Ovary (tissue), 9 donors: ENCODE results near the gene CHMP6. TPM values are rescaled to one million over a fixed set of nuclear protein-coding genes. Genes with fewer than 3 reads are reported as not detected.

Experiments used
- DNase-seq, 5 donors: peaks; one replicate each; pipeline ENCODE4 v3.0.0-alpha.2; 2019 to 2020
- H3K27ac ChIP-seq, 2 donors: fragments of 200-600 bp; one replicate each; pipeline versions ENCODE4 v1.5.1 to v1.8.0; 2019 to 2022
- H3K27me3 ChIP-seq: fragments of 200-600 bp; one replicate; pipeline ENCODE4 v1.8.0; 2022
- H3K36me3 ChIP-seq: fragments of 200-600 bp; sonication (generic); one replicate; pipeline ENCODE4 v1.5.1; 2019
- H3K4me1 ChIP-seq: one replicate; pipeline ENCODE4 v1.8.1; 2013; ENCODE audit warnings: mild to moderate bottlenecking, moderate library complexity; ENCODE audit not compliant: insufficient read depth
- H3K4me3 ChIP-seq: fragments of 200-600 bp; sonication (generic); one replicate; pipeline ENCODE4 v1.5.1; 2017
- H3K9me3 ChIP-seq, 2 donors: fragments of 200-600 bp in 1 of 2; sonication (generic) in 1 of 2; one replicate each; pipeline versions ENCODE4 v1.5.1 to v1.8.1; 2013 to 2019; ENCODE audit warnings: mild to moderate bottlenecking in 1 of 2, moderate library complexity in 1 of 2
- EP300 ChIP-seq: sonication (generic); formaldehyde crosslinking; IDR thresholded peaks from one replicate; pipeline ENCODE4 v1.6.1; 2017; ENCODE audit warnings: antibody characterized with exemption
- POLR2A ChIP-seq: fragments of 450-650 bp; IDR thresholded peaks from one replicate; pipeline ENCODE4 v1.6.1; 2017; ENCODE audit warnings: antibody characterized with exemption, mild to moderate bottlenecking, moderate library complexity
- WGBS, 3 donors: extraction: QIAGEN DNeasy Blood & Tissue Kit in 1 of 3; methylation state at CpG; one replicate each; pipeline versions ENCODE4 v1.1.5 to v1.1.7; 2013 to 2017; 5-methylcytosine and 5-hydroxymethylcytosine counted together
- intact Hi-C, 4 donors: fragments of 100-400 bp; cut with DNase I; formaldehyde crosslinking; loops; one replicate each; pipeline versions ENCODE4 v1.11.0 to v1.15.1; 2022 to 2023
- polyA plus RNA-seq, 2 donors: library from polyadenylated mRNA; stranded (reverse); fragments of 200-250 nt in 1 of 2; fragments of 350-450 nt in 1 of 2; fragmentation: Illumina TruSeq in 1 of 2; extraction: RNeasy Lipid Tissue Mini Kit (QIAGEN cat#74804) in 1 of 2; gene quantifications; one replicate each; pipeline ENCODE4 v1.2.3, GENCODE V29; 2013 to 2014
- total RNA-seq, 7 donors: library from RNA; depleted of rRNA in 2 of 7; stranded (reverse); fragments of >200 nt in 2 of 7; fragmentation: NEBNext Ultra II Directional in 3 of 7; extraction: Animal tissue kit (Norgen Biotek cat#: 25700) in 3 of 7; gene quantifications; one replicate each; pipeline versions ENCODE4 v1.1.0 to v1.2.4, GENCODE V29; 2016 to 2023
- TF ChIP-seq, protein P1 (sequence below), 3 donors: fragments of 450-650 bp in 2 of 3; fragments of 200-600 bp in 1 of 3; IDR thresholded peaks; one replicate each; pipeline versions ENCODE4 v1.5.1 to v1.8.0; 2016 to 2022; ENCODE audit warnings: antibody characterized with exemption in 3 of 3, mild to moderate bottlenecking in 1 of 3
- donor health status: DM: no; HTN: no; CAD: no; lungs with moderate emphysema.
- donor health status: DM: no; HTN: no; CAD: no.
- donor health status: Bipolar disorder and iron deficiency.
- donor health status: DM: yes; HTN: yes; CAD: no.
- donor health status: DM: no; HTN: no; CAD: no.
- donor health status: DM: yes; HTN: yes; CAD: no.

CHMP6 gene
- total and polyA plus RNA-seq, 9 donors = 18.5 to 29.7 (median 26.5) TPM

DNA sequence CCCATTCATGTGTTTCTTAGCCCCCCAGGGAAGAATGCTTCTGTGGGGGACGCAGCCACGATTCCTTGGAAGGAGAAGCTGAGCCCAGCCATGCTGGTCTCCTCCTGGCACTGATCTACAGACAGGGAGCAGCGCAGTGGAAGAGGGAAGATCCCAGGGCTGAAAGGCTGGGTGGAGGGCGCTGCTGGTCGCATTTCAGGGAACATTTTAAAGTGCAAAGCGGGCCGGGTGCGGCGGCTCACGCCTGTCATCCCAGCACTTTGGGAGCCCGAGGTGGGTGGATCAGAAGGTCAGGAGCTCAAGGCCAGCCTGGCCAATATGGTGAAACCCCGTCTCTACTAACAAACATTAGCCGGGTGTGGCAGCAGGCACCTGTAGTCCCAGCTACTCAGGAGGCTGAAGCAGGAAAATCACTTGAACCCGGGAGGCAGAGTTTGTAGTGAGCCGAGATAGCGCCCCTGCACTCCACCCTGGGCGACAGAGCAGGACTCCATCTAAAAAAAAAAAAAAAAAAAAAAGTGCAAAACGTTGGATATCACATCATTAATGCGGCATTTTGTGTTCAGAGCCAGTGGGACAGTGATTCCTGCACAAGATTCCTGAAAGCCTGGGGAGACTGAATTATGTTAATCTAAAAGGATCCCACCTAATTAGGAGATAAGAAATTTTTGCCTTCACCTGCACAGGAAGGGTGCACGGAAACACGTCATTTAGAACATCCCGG lies 558 bp upstream of the CHMP6 start:
- no peaks in the 10 kb centered on the region for H3K9me3 ChIP-seq
- peaks cover 6% of the 10 kb centered on the region for H3K4me1 ChIP-seq
- intact Hi-C loops = loop anchor here in 3 of 4 donors (2.0 to 10.0 kb wide), 5 partner anchors 46 to 244 kb away; partner anchors contain the start of genes BAIAP2 (in 1 of the 3), NDUFAF8 (in 1 of the 3) and TEPSIN (in 1 of the 3)
- H3K4me3 ChIP-seq = peak overlapping the region; percentile 84
- TF ChIP-seq, protein P1, sequence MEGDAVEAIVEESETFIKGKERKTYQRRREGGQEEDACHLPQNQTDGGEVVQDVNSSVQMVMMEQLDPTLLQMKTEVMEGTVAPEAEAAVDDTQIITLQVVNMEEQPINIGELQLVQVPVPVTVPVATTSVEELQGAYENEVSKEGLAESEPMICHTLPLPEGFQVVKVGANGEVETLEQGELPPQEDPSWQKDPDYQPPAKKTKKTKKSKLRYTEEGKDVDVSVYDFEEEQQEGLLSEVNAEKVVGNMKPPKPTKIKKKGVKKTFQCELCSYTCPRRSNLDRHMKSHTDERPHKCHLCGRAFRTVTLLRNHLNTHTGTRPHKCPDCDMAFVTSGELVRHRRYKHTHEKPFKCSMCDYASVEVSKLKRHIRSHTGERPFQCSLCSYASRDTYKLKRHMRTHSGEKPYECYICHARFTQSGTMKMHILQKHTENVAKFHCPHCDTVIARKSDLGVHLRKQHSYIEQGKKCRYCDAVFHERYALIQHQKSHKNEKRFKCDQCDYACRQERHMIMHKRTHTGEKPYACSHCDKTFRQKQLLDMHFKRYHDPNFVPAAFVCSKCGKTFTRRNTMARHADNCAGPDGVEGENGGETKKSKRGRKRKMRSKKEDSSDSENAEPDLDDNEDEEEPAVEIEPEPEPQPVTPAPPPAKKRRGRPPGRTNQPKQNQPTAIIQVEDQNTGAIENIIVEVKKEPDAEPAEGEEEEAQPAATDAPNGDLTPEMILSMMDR (IDR thresholded peaks at IDR 0.05) = no peak
- TF ChIP-seq EP300 (no peak), POLR2A (no peak)
- H3K27me3 ChIP-seq = no peaks in the 10 kb centered on the region
- DNase-seq = peak in 3 of 5 donors; percentile 13 to 34 (median 27)
- peak overlapping the region; percentile 67 to 85 for H3K27ac ChIP-seq
- 20 to 41% (median 24%) methylated on average over 22 of the region's 22 CpGs for WGBS, 3 donors
- H3K36me3 ChIP-seq = no peaks in the 10 kb centered on the region

DNA sequence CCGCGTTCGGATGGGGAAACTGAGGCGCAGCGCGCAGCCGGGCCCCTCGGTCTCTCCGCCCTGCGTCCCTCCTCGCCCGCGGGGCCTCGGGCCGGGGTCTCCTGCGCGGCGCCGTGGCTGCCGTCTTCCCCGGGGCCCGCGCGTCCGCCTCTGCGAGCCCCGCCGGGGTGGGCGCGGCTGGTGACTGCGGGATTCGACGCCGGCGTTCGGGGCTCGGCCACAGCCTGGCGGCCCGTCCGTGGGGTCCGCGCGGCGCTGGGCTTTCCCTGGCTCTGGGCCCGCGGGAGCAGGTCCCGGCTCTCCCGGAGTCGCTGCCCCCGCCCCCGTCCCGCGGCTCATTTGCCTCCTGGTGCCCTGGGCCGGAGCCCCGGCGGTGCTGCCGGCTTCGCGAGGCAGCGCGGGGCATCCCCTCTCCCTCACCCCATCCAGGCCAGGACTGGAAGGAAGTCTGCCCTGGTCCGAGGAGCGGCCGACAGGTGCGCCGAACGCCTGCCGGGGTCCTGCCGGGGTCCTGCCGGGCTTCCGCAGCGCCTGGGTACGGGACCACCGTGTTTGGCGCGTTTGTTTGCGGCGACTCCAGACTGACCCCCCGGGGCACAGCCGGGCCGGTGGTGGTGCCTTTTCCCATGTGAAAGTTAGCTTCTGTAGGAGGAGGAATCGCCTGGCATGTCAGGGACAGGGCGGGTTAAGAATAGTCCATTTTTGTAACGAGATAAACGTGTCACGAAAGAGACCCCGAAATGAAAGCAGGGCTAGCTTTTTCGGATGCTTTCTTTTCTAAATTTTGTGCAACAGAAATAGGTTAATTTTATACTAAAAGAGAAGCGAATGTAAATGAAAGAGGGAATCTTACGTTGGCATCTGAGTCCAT lies 671 bp downstream of the CHMP6 start:
- peaks cover 6% of the 10 kb centered on the region for H3K4me1 ChIP-seq
- peak overlapping the region; percentile 67 to 85 for H3K27ac ChIP-seq
- peak in 3 of 5 donors; percentile 13 to 55 (median 47) for DNase-seq
- no peaks in the 10 kb centered on the region for H3K27me3 ChIP-seq
- TF ChIP-seq, protein P1 (IDR thresholded peaks at IDR 0.05) = no peak
- TF ChIP-seq POLR2A = no peak
- no peak for TF ChIP-seq EP300
- intact Hi-C loops = loop anchor here (2.0 to 10.0 kb wide), 5 partner anchors 45 to 242 kb away; partner anchors contain the start of genes BAIAP2 (in 1 of the 4), NDUFAF8 (in 1 of the 4) and TEPSIN (in 1 of the 4)
- H3K36me3 ChIP-seq = no peaks in the 10 kb centered on the region
- WGBS, 3 donors = 2 to 4% (median 3%) methylated on average over 47 to 90 of the region's 90 CpGs
- no peaks in the 10 kb centered on the region for H3K9me3 ChIP-seq
- H3K4me3 ChIP-seq = peak overlapping the region; percentile 84

DNA sequence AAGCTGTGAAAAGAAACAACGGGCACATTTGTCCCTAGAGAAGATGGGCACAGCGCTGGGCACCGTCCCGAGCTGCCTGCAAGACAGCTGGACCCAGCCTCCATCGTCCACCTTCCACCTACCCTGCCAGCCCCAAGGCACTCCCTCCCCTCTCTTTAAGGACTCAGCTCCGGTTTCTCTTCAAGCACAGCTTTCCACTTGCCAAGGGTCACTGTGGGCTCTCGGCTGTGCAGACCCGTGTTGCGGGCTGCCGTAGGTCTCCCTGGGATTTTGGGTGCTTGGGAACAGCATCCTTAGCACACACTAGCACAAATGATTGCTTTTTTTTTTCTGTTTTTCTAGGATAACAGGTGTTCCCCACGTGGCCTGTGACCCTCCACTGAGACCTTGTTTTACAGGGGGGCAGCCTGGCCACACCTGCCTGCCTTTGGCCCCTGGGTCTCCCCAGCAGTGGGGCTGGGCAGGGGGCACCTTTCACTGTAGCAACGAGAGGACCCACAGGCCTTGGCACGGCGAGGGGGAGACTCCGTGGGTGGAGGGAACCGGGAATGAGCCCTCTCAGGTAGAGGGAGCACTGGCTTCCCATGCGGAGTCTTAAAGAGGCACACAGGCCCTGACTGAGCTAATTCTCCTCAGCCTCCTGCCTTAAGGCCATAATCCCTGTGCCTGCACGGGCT lies 1.4 kb downstream of the CHMP6 start:
- H3K4me1 ChIP-seq = peaks cover 6% of the 10 kb centered on the region
- peak overlapping the region; percentile 84 for H3K4me3 ChIP-seq
- WGBS, 3 donors = 41 to 49% (median 44%) methylated on average over 18 of the region's 18 CpGs
- H3K9me3 ChIP-seq = no peaks in the 10 kb centered on the region
- H3K27ac ChIP-seq = no peak overlapping the region
- peak in 2 of 5 donors; percentile 9 to 37 for DNase-seq
- intact Hi-C loops = loop anchor here (2.0 to 10.0 kb wide), 5 partner anchors 44 to 242 kb away; partner anchors contain the start of genes BAIAP2 (in 1 of the 4), NDUFAF8 (in 1 of the 4) and TEPSIN (in 1 of the 4)
- TF ChIP-seq, protein P1 (IDR thresholded peaks at IDR 0.05) = no peak
- TF ChIP-seq EP300 (no peak), POLR2A (no peak)
- no peaks in the 10 kb centered on the region for H3K36me3 ChIP-seq
- H3K27me3 ChIP-seq = no peaks in the 10 kb centered on the region

DNA sequence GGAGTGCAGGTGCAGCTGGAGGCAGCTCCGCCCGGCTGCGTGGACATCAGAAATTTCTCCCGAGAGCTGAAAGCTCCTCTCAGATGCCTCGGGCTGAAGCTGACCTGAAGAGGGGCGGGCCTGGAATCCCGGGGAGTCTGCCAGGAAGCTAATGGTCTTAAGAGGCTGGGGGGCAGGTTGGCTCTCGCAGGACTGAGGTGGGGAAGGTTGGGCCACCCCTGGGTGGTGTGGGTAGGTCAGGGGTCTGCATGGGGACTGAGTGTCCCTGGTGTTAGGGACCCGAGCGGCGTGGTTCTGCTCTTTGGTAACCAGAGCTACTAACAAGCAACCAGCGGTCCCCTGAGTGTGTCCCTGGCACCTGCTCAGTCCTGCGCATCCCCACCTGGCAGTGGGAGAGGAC lies 3.5 kb downstream of the CHMP6 start:
- TF ChIP-seq EP300 (no peak), POLR2A (no peak)
- TF ChIP-seq, protein P1 (IDR thresholded peaks at IDR 0.05) = no peak
- Histone ChIP-seq H3K27ac (no peak overlapping the region), H3K36me3 (no peaks in the 10 kb centered on the region), H3K27me3 (no peaks in the 10 kb centered on the region), H3K4me3 (no peak overlapping the region), H3K9me3 (no peaks in the 10 kb centered on the region), H3K4me1 (peaks cover 4% of the 10 kb centered on the region)
- intact Hi-C loops = loop anchor here in 1 of 4 donors (10.0 kb wide), 1 partner anchor 240 kb away; the partner anchor contains the start of genes NDUFAF8 and TEPSIN
- WGBS, 3 donors = 88 to 92% (median 91%) methylated on average over 13 of the region's 13 CpGs
- no peak for DNase-seq
